ENCODE data around the gene RSPH1.

DNA sequence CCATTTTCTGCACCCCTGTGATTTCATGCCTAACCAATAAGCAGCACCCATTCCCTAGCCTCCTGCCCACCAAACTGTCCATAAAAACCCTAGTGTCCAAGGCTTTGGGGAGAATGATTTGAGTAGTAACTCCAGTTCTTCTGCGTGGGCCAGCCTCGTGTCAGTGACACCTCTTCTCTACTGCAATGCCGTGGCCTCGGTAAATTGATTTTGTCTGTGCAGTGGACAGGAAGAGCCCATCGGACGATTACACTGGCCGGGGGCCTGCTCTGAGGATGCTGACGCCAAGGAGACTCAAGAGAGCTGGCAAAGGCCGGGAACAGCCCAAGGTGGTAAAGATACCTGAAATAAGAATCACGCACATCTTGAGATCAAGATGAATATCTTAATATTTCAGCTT is 29.3 kb downstream of the RSPH1 start:
- TF ChIP-seq, protein P1, sequence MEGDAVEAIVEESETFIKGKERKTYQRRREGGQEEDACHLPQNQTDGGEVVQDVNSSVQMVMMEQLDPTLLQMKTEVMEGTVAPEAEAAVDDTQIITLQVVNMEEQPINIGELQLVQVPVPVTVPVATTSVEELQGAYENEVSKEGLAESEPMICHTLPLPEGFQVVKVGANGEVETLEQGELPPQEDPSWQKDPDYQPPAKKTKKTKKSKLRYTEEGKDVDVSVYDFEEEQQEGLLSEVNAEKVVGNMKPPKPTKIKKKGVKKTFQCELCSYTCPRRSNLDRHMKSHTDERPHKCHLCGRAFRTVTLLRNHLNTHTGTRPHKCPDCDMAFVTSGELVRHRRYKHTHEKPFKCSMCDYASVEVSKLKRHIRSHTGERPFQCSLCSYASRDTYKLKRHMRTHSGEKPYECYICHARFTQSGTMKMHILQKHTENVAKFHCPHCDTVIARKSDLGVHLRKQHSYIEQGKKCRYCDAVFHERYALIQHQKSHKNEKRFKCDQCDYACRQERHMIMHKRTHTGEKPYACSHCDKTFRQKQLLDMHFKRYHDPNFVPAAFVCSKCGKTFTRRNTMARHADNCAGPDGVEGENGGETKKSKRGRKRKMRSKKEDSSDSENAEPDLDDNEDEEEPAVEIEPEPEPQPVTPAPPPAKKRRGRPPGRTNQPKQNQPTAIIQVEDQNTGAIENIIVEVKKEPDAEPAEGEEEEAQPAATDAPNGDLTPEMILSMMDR (IDR thresholded peaks at IDR 0.05) = no peak
- no peak for TF ChIP-seq POLR2A (IDR thresholded peaks at IDR 0.05)

Measured in upper lobe of left lung (tissue), 4 donors.